Panc1 (cell line): Measurements from ENCODE around the gene TLE3. TPM values are rescaled to one million over a fixed set of nuclear protein-coding genes. Genes with fewer than 3 reads are reported as not detected.

Experiments used
- ATAC-seq: fragments of 200-7000 bp; cut with Tn5 transposase; 2 replicates; pipeline ENCODE4 v1.9.1; 2020; ENCODE audit warnings: mild to moderate bottlenecking, moderate library complexity
- BruUV-seq: library from RNA; stranded (reverse); fragments of 400-500 nt; replicated peaks from 2 replicates; lab custom pipeline; 2021; lab: Mats Ljungman, UMichigan
- CTCF ChIA-PET: fragments of 300-600 bp; sonication (Branson Sonifier 250); formaldehyde crosslinking; loops from one replicate; lab custom pipeline; 2022; ENCODE audit warnings: antibody characterized with exemption; lab: Charles Lee
- POLR2A ChIA-PET: fragments of 300-600 bp; sonication (Branson Sonifier 250); formaldehyde crosslinking; loops from one replicate; lab custom pipeline; 2022; ENCODE audit warnings: antibody characterized with exemption; lab: Charles Lee
- DNase-seq: peaks from one replicate; pipeline ENCODE4 v3.0.0-alpha.2; 2010; ENCODE audit warnings: low read depth, low spot score
- H3K27ac ChIP-seq: 2 replicates; pipeline ENCODE4 v1.5.1; 2011; ENCODE audit warnings: mild to moderate bottlenecking, low read length, inconsistent platforms
- H3K27me3 ChIP-seq: fragments of 200-500 bp; sonication (Bioruptor generic); 2 replicates; pipeline ENCODE4 v1.6.0; 2014; ENCODE audit warnings: low read length, inconsistent platforms; ENCODE audit not compliant: control insufficient read depth, insufficient read depth
- H3K36me3 ChIP-seq: fragments of 200-500 bp; sonication (Bioruptor generic); 2 replicates; pipeline ENCODE4 v1.5.1; 2014; ENCODE audit warnings: inconsistent platforms, mild to moderate bottlenecking, low read length, moderate library complexity; ENCODE audit not compliant: control insufficient read depth, insufficient read depth
- H3K4me1 ChIP-seq: 2 replicates; pipeline ENCODE4 v1.5.1; 2011; ENCODE audit warnings: inconsistent platforms, mild to moderate bottlenecking, low read length, moderate library complexity; ENCODE audit not compliant: control insufficient read depth, insufficient read depth
- H3K4me3 ChIP-seq, 2 experiments: 2 replicates each; pipeline ENCODE4 v1.5.1; 2011 to 2012; ENCODE audit warnings: low read depth in 2 of 2, low read length in 2 of 2, mild to moderate bottlenecking in 2 of 2, inconsistent platforms in 1 of 2, moderate library complexity in 1 of 2
- H3K9me3 ChIP-seq: fragments of 200-500 bp; sonication (Bioruptor generic); 2 replicates; pipeline ENCODE4 v1.5.1; 2014; ENCODE audit warnings: low read depth, mild to moderate bottlenecking, inconsistent platforms, low read length, moderate library complexity; ENCODE audit not compliant: control insufficient read depth, insufficient read depth
- CTCF ChIP-seq: fragments of 450-650 bp; IDR thresholded peaks from 2 replicates; pipeline ENCODE4 v1.5.1; 2017; ENCODE audit warnings: mild to moderate bottlenecking
- POLR2AphosphoS5 ChIP-seq: IDR thresholded peaks from 2 replicates; pipeline ENCODE4 v1.6.1; 2012; ENCODE audit warnings: mild to moderate bottlenecking, low read depth, low read length, moderate library complexity
- REST ChIP-seq, 2 experiments: IDR thresholded peaks; 2 replicates each; pipeline ENCODE4 v1.6.1; 2011 to 2012; ENCODE audit warnings: low read depth in 2 of 2, control low read depth in 1 of 2, low read length in 1 of 2, mild to moderate bottlenecking in 1 of 2, moderate library complexity in 1 of 2; ENCODE audit not compliant: insufficient read depth in 1 of 2
- SIN3A ChIP-seq: IDR thresholded peaks from 2 replicates; pipeline ENCODE4 v1.6.1; 2012; ENCODE audit warnings: low read depth, mild to moderate bottlenecking, low read length, moderate library complexity, borderline replicate concordance; ENCODE audit not compliant: insufficient read depth
- TCF7L2 ChIP-seq: IDR thresholded peaks from 2 replicates; pipeline ENCODE4 v1.6.1; 2011; ENCODE audit warnings: mild to moderate bottlenecking, low read depth, low read length, inconsistent platforms
- in situ Hi-C: cut with HindIII; loops from 2 replicates; pipeline ENCODE4 v1.10.0; 2016; ENCODE audit warnings: low sequenced_read_pairs, low pct_unique_long_range_greater_than_20kb
- intact Hi-C: fragments of 100-400 bp; cut with micrococcal nuclease; formaldehyde crosslinking; loops from one replicate; pipeline ENCODE4 v1.10.0; 2022; ENCODE audit not compliant: unreplicated experiment
- total RNA-seq: library from RNA; stranded (reverse); gene quantifications from one replicate; pipeline ENCODE4 v1.2.1, GENCODE V29; 2021; ENCODE audit not compliant: unreplicated experiment

Gene TLE3
- total RNA-seq, 1 experiment from 2014 or later = 132 TPM

GRCh38 chr15:70031261-70031660, 66.5 kb downstream of the TLE3 start:
- no peak for ATAC-seq
- TF ChIP-seq TCF7L2 (no peak), REST (IDR thresholded peaks at IDR 0.05; ENCODE audit: insufficient read depth in 1 of 2, low read depth in 2 of 2, low read length in 1 of 2) (no peak), POLR2AphosphoS5 (no peak), SIN3A (no peak), CTCF (no peak)
- Histone ChIP-seq H3K9me3 (no peaks in the 10 kb centered on the region), H3K36me3 (no peaks in the 10 kb centered on the region), H3K27ac (no peak overlapping the region), H3K27me3 (no peaks in the 10 kb centered on the region), H3K4me1 (no peaks in the 10 kb centered on the region), H3K4me3 (no peak overlapping the region)
- BruUV-seq = no TSS peak
- no peak for DNase-seq
- ChIA-PET POLR2A (no interaction called here), CTCF (no interaction called here)
- in situ Hi-C loops = no loop called here
- intact Hi-C loops = loop anchor here (10.0 kb wide), 1 partner anchor 56 kb away; no protein-coding TSS in a partner anchor

DNA sequence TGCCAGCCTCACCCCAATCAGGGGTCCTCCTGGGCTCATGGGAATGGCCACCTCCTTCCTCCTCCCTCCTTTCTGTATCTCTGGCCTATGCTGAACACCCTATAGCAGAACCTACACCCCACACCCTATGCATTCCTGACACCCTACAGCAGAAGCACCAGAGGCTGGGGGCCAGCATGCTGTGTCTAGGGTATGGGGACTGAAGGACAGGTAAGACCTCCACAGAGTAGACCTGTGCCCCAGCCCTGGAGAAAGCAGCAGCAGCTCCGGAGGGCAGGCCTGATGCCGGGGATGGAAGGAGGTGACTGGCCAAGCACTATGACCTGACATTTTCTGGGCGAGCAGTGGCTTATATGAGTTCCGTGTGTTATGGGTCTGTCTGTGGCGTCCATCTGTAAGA, 66.9 kb downstream of the TLE3 start:
- BruUV-seq = no TSS peak
- intact Hi-C loops = loop anchor here (10.0 kb wide), 1 partner anchor 56 kb away; no protein-coding TSS in a partner anchor

More for the DNA sequence above, 66.9 kb downstream of the TLE3 start:
- TF ChIP-seq TCF7L2 (no peak), REST (IDR thresholded peaks at IDR 0.05; ENCODE audit: insufficient read depth in 1 of 2, low read depth in 2 of 2, low read length in 1 of 2) (no peak), SIN3A (no peak), CTCF (no peak), POLR2AphosphoS5 (no peak)
- ATAC-seq (no peak), DNase-seq (no peak)
- ChIA-PET CTCF (no interaction called here), POLR2A (no interaction called here)
- in situ Hi-C loops = no loop called here
- Histone ChIP-seq H3K9me3 (no peaks in the 10 kb centered on the region), H3K4me3 (no peak overlapping the region), H3K27ac (no peak overlapping the region), H3K4me1 (no peaks in the 10 kb centered on the region), H3K36me3 (no peaks in the 10 kb centered on the region), H3K27me3 (no peaks in the 10 kb centered on the region)
